Psoas muscle (tissue), 8 donors: Measurements from ENCODE around the gene TRDMT1. TPM values are rescaled to one million over a fixed set of nuclear protein-coding genes. Genes with fewer than 3 reads are reported as not detected.

Source experiments
- ATAC-seq, 4 donors: fragments of 200-7000 bp; cut with Tn5 transposase; one replicate each; pipeline ENCODE4 v1.9.1; 2020; ENCODE audit warnings: moderate library complexity in 3 of 4, mild to moderate bottlenecking in 2 of 4
- DNase-seq, 2 donors: peaks; one replicate each; pipeline ENCODE4 v3.0.0-alpha.2; 2020
- H3K27ac ChIP-seq: fragments of 200-600 bp; one replicate; pipeline ENCODE4 v1.8.0; 2022
- H3K27me3 ChIP-seq, 3 donors: fragments of 200-600 bp in 1 of 3; one replicate each; pipeline versions ENCODE4 v1.6.1 to v1.8.0; 2013 to 2022; ENCODE audit warnings: low read length in 2 of 3, mild to moderate bottlenecking in 2 of 3, moderate library complexity in 1 of 3; ENCODE audit not compliant: insufficient read depth in 3 of 3
- H3K36me3 ChIP-seq, 2 donors: fragments of 200-600 bp in 1 of 2; one replicate each; pipeline versions ENCODE4 v1.6.1 to v1.8.0; 2013 to 2022; ENCODE audit warnings: low read depth in 1 of 2, mild to moderate bottlenecking in 1 of 2, moderate library complexity in 1 of 2; ENCODE audit not compliant: insufficient read depth in 1 of 2
- H3K4me1 ChIP-seq: fragments of 200-600 bp; one replicate; pipeline ENCODE4 v1.8.0; 2022
- H3K4me3 ChIP-seq: fragments of 200-600 bp; one replicate; pipeline ENCODE4 v1.8.0; 2022; ENCODE audit warnings: mild to moderate bottlenecking
- H3K9me3 ChIP-seq: fragments of 200-600 bp; one replicate; pipeline ENCODE4 v1.8.0; 2022
- CTCF ChIP-seq: fragments of 200-600 bp; IDR thresholded peaks from one replicate; pipeline ENCODE4 v1.8.0; 2022; ENCODE audit warnings: antibody characterized with exemption
- WGBS, 3 donors: extraction: QIAGEN DNeasy Blood & Tissue Kit; methylation state at CpG; one replicate each; pipeline versions ENCODE4 v1.1.6 to v1.1.7; 2013; 5-methylcytosine and 5-hydroxymethylcytosine counted together
- intact Hi-C, 2 donors: fragments of 100-400 bp; cut with DNase I; formaldehyde crosslinking; loops; one replicate each; pipeline versions ENCODE4 v1.11.0 to v1.14.2; 2022
- polyA plus RNA-seq, 3 donors: library from polyadenylated mRNA; stranded (reverse); fragments of 200-250 nt; gene quantifications; one replicate each; pipeline ENCODE4 v1.2.3, GENCODE V29; 2013
- total RNA-seq, 4 donors: library from RNA; stranded (reverse); fragmentation: NEBNext Ultra II Directional in 2 of 4; extraction: Animal tissue kit (Norgen Biotek cat#: 25700) in 2 of 4; gene quantifications; one replicate each; pipeline versions ENCODE4 v1.2.1 to v1.2.4, GENCODE V29; 2021 to 2023
- donor health status: healthy with polysubstance abuse.
- donor health status: DM: no; HTN: no; CAD: no; lungs with moderate emphysema.
- donor health status: Bipolar disorder and iron deficiency.
- donor health status: healthy.
- donor health status: DM: yes; HTN: yes; CAD: no.
- donor health status: DM: no; HTN: no; CAD: no.
- donor health status: DM: no; HTN: no; CAD: no.
- donor health status: DM: yes; HTN: yes; CAD: no.

Gene TRDMT1
- total and polyA plus RNA-seq, 7 donors: 0.49 to 2.7 (median 2.3) TPM

DNA sequence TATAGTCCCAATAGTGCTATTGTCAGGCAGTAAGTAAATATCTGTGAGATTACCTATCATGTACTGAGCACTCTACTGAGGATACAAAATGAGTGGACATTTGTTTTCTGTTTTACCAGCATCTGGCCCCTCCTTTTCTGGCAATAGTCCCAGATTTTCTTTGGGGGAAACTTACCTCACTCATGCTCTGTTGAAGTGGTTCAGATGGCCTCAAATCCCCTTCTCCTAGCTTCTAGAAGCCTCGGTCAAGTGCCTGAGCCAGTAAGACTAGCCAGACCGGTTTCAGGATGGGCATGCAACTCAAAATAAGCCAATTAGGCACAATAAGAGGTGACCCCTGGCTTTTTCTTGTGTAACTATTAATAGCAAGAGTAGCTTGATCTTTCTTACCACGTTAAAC, 19.7 kb downstream of the TRDMT1 start:
- Histone ChIP-seq H3K36me3 (no peaks in the 10 kb centered on the region), H3K9me3 (no peaks in the 10 kb centered on the region), H3K4me1 (no peaks in the 10 kb centered on the region), H3K27ac (no peak overlapping the region), H3K4me3 (no peak overlapping the region), H3K27me3 (no peaks in the 10 kb centered on the region)
- DNase-seq (no peak), ATAC-seq (no peak)
- WGBS, 3 donors: 60 to 81% (median 60%) methylated on average over 3 of the region's 3 CpGs
- TF ChIP-seq CTCF: no peak
- intact Hi-C loops: no loop called here

GRCh38 chr10:17181110-17181509, 20.4 kb downstream of the TRDMT1 start:
- intact Hi-C loops: no loop called here
- Histone ChIP-seq H3K4me3 (no peak overlapping the region), H3K9me3 (no peaks in the 10 kb centered on the region), H3K36me3 (no peaks in the 10 kb centered on the region), H3K4me1 (no peaks in the 10 kb centered on the region), H3K27ac (no peak overlapping the region), H3K27me3 (no peaks in the 10 kb centered on the region)
- TF ChIP-seq CTCF: no peak
- ATAC-seq (no peak), DNase-seq (no peak)
- WGBS, 3 donors: 79 to 92% (median 90%) methylated on average over 5 of the region's 5 CpGs

- H3K9me3 ChIP-seq: no peaks in the 10 kb centered on the region
Measured at GRCh38 chr10:17179002-17179401, 22.5 kb downstream of the TRDMT1 start.

GRCh38 chr10:17178006-17178405, 23.5 kb downstream of the TRDMT1 start:
- ATAC-seq (no peak), DNase-seq (no peak)
- Histone ChIP-seq H3K4me3 (no peak overlapping the region), H3K27ac (no peak overlapping the region), H3K36me3 (no peaks in the 10 kb centered on the region), H3K4me1 (no peaks in the 10 kb centered on the region), H3K27me3 (no peaks in the 10 kb centered on the region), H3K9me3 (no peaks in the 10 kb centered on the region)
- WGBS, 3 donors: 89 to 98% (median 98%) methylated on average over 1 of the region's 1 CpG
- intact Hi-C loops: loop anchor here in 1 of 2 donors (1.0 kb wide), 1 partner anchor 20 kb away; no protein-coding TSS in a partner anchor
- TF ChIP-seq CTCF: no peak

More at GRCh38 chr10:17179002-17179401, 22.5 kb downstream of the TRDMT1 start:
- Histone ChIP-seq H3K4me1 (no peaks in the 10 kb centered on the region), H3K4me3 (no peak overlapping the region), H3K27me3 (no peaks in the 10 kb centered on the region), H3K36me3 (no peaks in the 10 kb centered on the region), H3K27ac (no peak overlapping the region)
- TF ChIP-seq CTCF: no peak
- DNase-seq: no peak
- intact Hi-C loops: no loop called here
- ATAC-seq: no peak
- WGBS, 3 donors: 67 to 81% (median 76%) methylated on average over 3 of the region's 3 CpGs

GRCh38 chr10:17177014-17177413, 24.5 kb downstream of the TRDMT1 start:
- 90 to 100% (median 100%) methylated on average over 1 of the region's 1 CpG for WGBS, 3 donors
- TF ChIP-seq CTCF: no peak
- intact Hi-C loops: no loop called here

More at GRCh38 chr10:17177014-17177413, 24.5 kb downstream of the TRDMT1 start:
- Histone ChIP-seq H3K36me3 (no peaks in the 10 kb centered on the region), H3K9me3 (no peaks in the 10 kb centered on the region), H3K27ac (no peak overlapping the region), H3K4me3 (no peak overlapping the region), H3K27me3 (no peaks in the 10 kb centered on the region), H3K4me1 (no peaks in the 10 kb centered on the region)
- DNase-seq (no peak), ATAC-seq (no peak)
